ENCODE measurements around the gene FTH1.

DNA sequence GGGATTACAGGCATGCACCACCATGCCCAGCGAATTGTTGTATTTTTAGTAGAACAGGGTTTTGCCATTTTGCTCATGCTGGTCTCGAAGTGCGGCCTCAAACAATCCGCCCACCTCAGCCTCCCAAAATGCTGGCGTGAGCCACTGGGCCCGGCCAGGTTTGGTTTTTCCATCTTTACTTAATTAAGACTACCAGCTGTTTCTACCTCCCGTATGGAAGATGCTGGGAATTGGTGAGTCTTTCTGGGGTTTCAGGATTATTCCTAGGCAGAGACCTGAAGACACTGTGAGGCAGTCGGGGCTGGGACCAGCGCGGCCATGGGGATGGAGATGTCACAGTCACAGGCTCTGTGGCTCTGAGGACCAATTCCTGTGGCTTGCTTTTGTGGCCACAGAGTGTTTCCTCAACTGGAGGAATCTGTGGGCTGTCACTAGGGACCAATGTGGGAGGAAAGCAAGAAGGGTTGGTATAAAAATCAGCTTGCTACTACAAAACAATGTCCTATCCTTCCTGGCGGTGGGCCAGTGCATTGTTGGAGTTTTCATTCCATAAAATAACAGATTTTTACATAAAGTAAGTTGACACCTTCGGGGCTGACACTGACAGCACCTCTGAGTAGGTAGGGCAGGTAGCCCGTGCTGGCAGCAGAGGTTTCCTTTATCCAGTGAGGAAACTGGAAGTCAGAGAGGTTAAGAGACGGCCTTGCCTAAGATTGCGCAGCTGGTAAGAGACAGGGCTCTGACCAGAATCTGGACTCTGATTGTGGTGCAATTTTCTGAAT lies 8.4 kb upstream of the FTH1 start:
- TF ChIP-seq, protein P1, sequence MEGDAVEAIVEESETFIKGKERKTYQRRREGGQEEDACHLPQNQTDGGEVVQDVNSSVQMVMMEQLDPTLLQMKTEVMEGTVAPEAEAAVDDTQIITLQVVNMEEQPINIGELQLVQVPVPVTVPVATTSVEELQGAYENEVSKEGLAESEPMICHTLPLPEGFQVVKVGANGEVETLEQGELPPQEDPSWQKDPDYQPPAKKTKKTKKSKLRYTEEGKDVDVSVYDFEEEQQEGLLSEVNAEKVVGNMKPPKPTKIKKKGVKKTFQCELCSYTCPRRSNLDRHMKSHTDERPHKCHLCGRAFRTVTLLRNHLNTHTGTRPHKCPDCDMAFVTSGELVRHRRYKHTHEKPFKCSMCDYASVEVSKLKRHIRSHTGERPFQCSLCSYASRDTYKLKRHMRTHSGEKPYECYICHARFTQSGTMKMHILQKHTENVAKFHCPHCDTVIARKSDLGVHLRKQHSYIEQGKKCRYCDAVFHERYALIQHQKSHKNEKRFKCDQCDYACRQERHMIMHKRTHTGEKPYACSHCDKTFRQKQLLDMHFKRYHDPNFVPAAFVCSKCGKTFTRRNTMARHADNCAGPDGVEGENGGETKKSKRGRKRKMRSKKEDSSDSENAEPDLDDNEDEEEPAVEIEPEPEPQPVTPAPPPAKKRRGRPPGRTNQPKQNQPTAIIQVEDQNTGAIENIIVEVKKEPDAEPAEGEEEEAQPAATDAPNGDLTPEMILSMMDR (IDR thresholded peaks at IDR 0.05): no peak
- peak in 1 of 2 donors; percentile 22 for TF ChIP-seq POLR2A (IDR thresholded peaks at IDR 0.05)

Measured in Peyer's patch (tissue), 4 donors.